Muscle layer of duodenum (tissue), 2 donors: ENCODE measurements around the gene TOR2A.
A peak's percentile ranks its signal among the peaks of the same experiment; 100 is the strongest.

Experiments
- H3K27ac ChIP-seq: one replicate; pipeline ENCODE4 v1.7.0; 2013; ENCODE audit warnings: mild to moderate bottlenecking, low read length
- H3K27me3 ChIP-seq: one replicate; pipeline ENCODE4 v1.7.0; 2013; ENCODE audit warnings: low read depth, mild to moderate bottlenecking, control low read depth, low read length
- H3K36me3 ChIP-seq, 2 donors: one replicate each; pipeline ENCODE4 v1.7.0; 2013; ENCODE audit warnings: low read length in 2 of 2, control low read depth in 1 of 2, mild to moderate bottlenecking in 1 of 2; ENCODE audit not compliant: insufficient read depth in 2 of 2, control insufficient read depth in 1 of 2
- H3K4me1 ChIP-seq, 2 donors: one replicate each; pipeline ENCODE4 v1.7.0; 2013; ENCODE audit warnings: low read length in 2 of 2, mild to moderate bottlenecking in 2 of 2, control low read depth in 1 of 2, moderate library complexity in 1 of 2; ENCODE audit not compliant: insufficient read depth in 2 of 2, control insufficient read depth in 1 of 2
- H3K4me3 ChIP-seq, 2 donors: one replicate each; pipeline ENCODE4 v1.7.0; 2013; ENCODE audit warnings: low read length in 2 of 2, low read depth in 1 of 2, mild to moderate bottlenecking in 1 of 2
- H3K9me3 ChIP-seq, 2 donors: one replicate each; pipeline ENCODE4 v1.7.0; 2013; ENCODE audit warnings: low read length in 2 of 2, control low read depth in 1 of 2, mild to moderate bottlenecking in 1 of 2; ENCODE audit not compliant: control insufficient read depth in 1 of 2
- donor health status: healthy.

TOR2A gene

GRCh38 chr9:127703289-127703946, 31.7 kb downstream of the TOR2A start:
- Histone ChIP-seq H3K4me1 (no peaks in the 10 kb centered on the region), H3K9me3 (no peaks in the 10 kb centered on the region), H3K36me3 (no peaks in the 10 kb centered on the region), H3K27me3 (no peaks in the 10 kb centered on the region), H3K4me3 (no peak overlapping the region), H3K27ac (no peak overlapping the region)

- no peak overlapping the region for H3K27ac ChIP-seq
- no peaks in the 10 kb centered on the region for H3K4me1 ChIP-seq
- no peaks in the 10 kb centered on the region for H3K27me3 ChIP-seq
- H3K36me3 ChIP-seq: no peaks in the 10 kb centered on the region
- H3K9me3 ChIP-seq: no peaks in the 10 kb centered on the region
- no peak overlapping the region for H3K4me3 ChIP-seq
These were observed 34.4 kb downstream of the TOR2A start for GRCh38 chr9:127700594-127701255.

DNA sequence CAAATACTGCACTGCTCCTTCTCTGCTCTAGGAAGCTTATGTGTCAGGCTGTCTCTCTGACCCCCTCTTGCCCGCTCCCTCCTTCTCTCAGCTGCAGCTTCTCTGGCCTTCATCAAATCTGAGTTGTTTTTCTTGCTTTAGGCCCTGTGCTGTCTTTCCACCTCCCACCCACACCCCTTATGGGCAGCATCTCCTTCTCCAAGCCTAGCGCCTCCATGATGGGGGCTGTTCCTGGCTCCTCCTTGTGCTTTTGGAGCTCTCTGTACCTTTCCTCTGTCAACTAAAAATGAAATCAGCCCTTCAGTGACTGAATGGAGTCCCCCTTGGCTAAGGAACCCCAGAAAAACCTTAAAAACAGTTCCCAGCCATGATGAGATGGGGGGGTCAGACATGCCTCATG, 35.0 kb downstream of the TOR2A start:
- no peak overlapping the region for H3K27ac ChIP-seq
- no peak overlapping the region for H3K4me3 ChIP-seq
- H3K27me3 ChIP-seq: no peaks in the 10 kb centered on the region
- no peaks in the 10 kb centered on the region for H3K36me3 ChIP-seq
- H3K9me3 ChIP-seq: no peaks in the 10 kb centered on the region
- no peaks in the 10 kb centered on the region for H3K4me1 ChIP-seq

DNA sequence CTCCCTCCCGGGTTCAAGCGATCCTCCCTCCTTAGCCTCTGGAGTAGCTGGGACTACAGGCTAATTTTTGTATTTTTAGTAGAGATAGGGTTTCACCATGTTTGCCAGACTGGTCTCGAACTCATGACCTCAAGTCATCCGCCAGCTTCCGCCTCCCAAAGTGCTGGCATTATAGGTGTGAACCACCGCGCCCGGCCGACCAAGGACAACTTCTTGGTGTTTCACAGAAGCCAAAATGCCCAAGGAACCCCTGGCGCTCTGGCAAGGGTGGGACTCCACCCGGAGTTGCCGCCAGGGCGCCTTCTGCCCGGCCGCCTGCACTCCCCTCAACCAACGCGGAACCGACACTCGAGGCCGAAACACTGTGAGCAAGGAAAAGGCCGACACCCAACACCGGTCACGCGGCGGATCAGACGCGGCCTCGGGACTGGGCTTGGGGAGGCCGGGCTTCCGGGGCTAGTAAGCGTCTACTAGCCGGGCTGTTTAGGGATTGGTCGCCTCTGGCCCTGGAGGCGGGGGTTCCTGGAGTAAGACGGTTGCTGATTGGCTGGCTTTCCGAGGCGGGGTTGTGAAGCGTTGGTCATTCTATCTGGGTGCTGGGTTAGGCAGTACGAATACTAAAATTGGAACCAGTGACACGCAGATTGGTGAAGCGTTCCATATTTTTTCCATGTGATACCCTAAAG, 36.0 kb downstream of the TOR2A start:
- no peaks in the 10 kb centered on the region for H3K9me3 ChIP-seq
- no peaks in the 10 kb centered on the region for H3K36me3 ChIP-seq
- peak overlapping the region; percentile 64 for H3K27ac ChIP-seq
- H3K27me3 ChIP-seq: no peaks in the 10 kb centered on the region
- H3K4me1 ChIP-seq: no peaks in the 10 kb centered on the region
- peak overlapping the region; percentile 36 to 49 for H3K4me3 ChIP-seq

DNA sequence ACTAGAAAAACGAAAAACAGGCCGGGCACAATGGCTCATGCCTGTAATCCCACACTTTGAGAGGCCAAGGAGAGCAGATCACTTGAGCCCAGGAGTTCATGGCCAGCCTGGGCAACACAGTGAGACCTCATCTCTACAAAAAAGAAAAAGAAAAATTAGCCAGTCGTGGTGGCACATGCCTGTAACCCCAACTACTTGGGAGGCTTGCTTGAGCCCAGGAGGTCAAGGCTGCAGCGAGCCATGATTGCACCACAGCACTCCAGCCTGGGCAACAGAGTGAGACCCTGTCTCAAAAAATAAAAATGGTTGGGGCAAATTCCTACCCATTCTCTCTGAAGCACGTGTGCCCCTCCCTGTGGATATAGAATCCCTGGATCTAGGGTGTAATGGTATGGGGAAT, 36.7 kb downstream of the TOR2A start:
- H3K4me3 ChIP-seq: no peak overlapping the region

GRCh38 chr9:127697575-127697974, 37.5 kb downstream of the TOR2A start:
- Histone ChIP-seq H3K4me3 (no peak overlapping the region), H3K27ac (no peak overlapping the region)

More for the DNA sequence above, 36.7 kb downstream of the TOR2A start:
- H3K27me3 ChIP-seq: no peaks in the 10 kb centered on the region
- no peak overlapping the region for H3K27ac ChIP-seq
- no peaks in the 10 kb centered on the region for H3K4me1 ChIP-seq
- no peaks in the 10 kb centered on the region for H3K9me3 ChIP-seq
- H3K36me3 ChIP-seq: no peaks in the 10 kb centered on the region

GRCh38 chr9:127694890-127695720, 40.0 kb downstream of the TOR2A start:
- Histone ChIP-seq H3K4me1 (no peaks in the 10 kb centered on the region), H3K9me3 (no peaks in the 10 kb centered on the region), H3K27me3 (no peaks in the 10 kb centered on the region), H3K27ac (no peak overlapping the region), H3K4me3 (no peak overlapping the region), H3K36me3 (peaks cover 0 to 21% of the 10 kb centered on the region in 2 donors)

More at GRCh38 chr9:127697575-127697974, 37.5 kb downstream of the TOR2A start:
- Histone ChIP-seq H3K27me3 (no peaks in the 10 kb centered on the region), H3K4me1 (no peaks in the 10 kb centered on the region), H3K36me3 (peaks cover 0 to 3% of the 10 kb centered on the region in 2 donors), H3K9me3 (no peaks in the 10 kb centered on the region)

DNA sequence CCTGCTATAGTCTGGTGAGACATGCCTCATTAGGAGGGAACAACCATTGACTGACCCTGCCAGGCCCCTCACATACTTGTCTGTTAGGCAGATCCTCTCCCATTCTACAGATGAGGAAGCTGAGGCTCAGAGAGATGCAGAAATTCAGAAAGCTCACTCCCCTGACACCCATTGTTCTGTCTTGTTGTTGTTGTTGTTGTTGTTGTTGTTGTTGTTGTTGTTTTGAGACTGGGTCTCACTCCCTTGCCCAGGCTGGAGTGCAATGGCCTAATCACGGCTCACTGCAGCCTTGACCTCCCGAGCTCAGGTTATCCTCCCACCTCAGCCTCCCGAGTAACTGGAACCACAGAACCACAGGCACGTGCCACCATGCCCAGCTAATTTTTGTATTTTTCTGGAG, 41.4 kb downstream of the TOR2A start:
- Histone ChIP-seq H3K4me1 (no peaks in the 10 kb centered on the region), H3K36me3 (peaks cover 2 to 28% of the 10 kb centered on the region in 2 donors), H3K27ac (no peak overlapping the region)

DNA sequence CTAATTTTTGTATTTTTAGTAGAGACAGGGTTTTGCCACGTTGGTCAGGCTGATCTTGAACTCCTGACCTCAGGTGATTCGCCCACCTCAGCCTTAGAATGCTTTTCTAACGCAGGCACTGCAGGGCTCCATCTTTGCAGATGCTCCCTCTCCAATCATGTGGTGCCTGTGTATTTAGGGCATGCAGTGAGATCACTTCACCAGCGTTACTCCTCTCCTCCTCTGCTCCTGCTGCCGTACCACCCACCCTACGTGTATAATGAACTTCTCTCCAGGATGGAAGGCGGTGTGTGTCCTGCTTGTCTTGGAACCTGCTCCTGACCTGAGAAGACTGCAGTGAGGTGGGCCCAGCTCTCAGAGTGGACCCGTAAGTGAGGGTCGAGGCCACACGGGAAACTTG, 42.0 kb downstream of the TOR2A start:
- Histone ChIP-seq H3K4me3 (no peak overlapping the region), H3K9me3 (no peaks in the 10 kb centered on the region), H3K36me3 (peaks cover 3 to 28% of the 10 kb centered on the region in 2 donors), H3K27ac (no peak overlapping the region), H3K27me3 (no peaks in the 10 kb centered on the region), H3K4me1 (no peaks in the 10 kb centered on the region)

More for the DNA sequence above, 41.4 kb downstream of the TOR2A start:
- Histone ChIP-seq H3K4me3 (no peak overlapping the region), H3K27me3 (no peaks in the 10 kb centered on the region), H3K9me3 (no peaks in the 10 kb centered on the region)

DNA sequence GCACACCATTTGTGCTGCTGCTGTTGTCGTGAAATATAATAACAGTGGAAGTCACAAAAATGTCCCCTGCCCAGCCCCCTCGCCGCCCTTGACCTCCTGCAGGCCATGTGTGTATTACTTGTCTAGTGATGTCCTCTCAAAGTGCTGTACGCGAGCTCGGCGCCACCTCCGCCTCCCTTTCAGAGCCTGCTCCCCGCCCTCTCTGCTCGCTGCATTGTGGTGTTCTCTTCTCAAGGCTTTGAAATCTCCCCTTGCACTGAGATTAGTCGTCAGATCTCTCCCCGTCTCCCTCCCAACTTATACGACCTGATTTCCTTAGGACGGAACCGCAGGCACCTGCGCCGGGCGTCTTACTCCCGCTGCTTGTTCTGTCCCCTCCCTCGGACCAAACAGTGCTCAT, 43.0 kb downstream of the TOR2A start:
- Histone ChIP-seq H3K4me1 (no peaks in the 10 kb centered on the region), H3K27me3 (no peaks in the 10 kb centered on the region), H3K4me3 (no peak overlapping the region), H3K36me3 (peaks cover 3 to 28% of the 10 kb centered on the region in 2 donors), H3K27ac (no peak overlapping the region), H3K9me3 (no peaks in the 10 kb centered on the region)

DNA sequence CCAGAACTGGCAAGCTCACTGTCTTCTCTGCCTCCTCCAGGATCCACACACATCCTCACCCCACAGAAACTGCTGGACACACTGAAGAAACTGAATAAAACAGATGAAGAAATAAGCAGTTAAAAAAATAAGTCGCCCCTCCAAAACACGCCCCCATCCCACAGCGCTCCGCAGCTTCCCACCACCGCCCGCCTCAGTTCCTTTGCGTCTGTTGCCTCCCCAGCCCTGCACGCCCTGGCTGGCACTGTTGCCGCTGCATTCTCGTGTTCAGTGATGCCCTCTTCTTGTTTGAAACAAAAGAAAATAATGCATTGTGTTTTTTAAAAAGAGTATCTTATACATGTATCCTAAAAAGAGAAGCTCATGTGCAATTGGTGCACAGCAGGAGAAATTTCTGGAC, 44.4 kb downstream of the TOR2A start:
- no peak overlapping the region for H3K4me3 ChIP-seq
- H3K4me1 ChIP-seq: no peaks in the 10 kb centered on the region
- no peaks in the 10 kb centered on the region for H3K27me3 ChIP-seq
- H3K36me3 ChIP-seq: peaks cover 13 to 28% of the 10 kb centered on the region in 2 donors
- H3K27ac ChIP-seq: no peak overlapping the region
- H3K9me3 ChIP-seq: no peaks in the 10 kb centered on the region
